Measurements from ENCODE around the gene CD70. TPM values are rescaled to one million over a fixed set of nuclear protein-coding genes. Genes with fewer than 3 reads are reported as not detected.
"Not testable (repeated sequence)": the region's sequence is repeated elsewhere in the genome, so short reads cannot be mapped to it uniquely, and the experiment has no call there.

The CD70 gene
- total RNA-seq, 1 donor from 2014 or later = 2.6 TPM

DNA sequence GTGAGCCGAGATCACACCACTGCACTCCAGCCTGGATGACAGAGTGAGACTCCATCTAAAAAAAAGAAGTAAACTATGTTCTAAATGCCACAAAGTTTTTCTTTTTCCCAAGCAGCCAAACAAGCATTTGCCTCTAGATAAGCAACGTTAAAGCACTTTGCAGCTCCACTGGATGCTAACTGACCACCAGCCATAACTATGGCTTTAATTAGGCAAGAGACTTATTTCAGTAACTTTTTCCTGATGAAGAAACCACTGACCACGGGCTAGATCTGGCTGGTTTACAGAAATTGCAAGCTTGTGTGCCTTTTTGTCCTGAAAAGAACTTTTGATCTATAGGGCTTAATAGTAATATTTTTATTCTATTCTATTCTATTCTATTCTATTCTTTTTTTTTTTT is 22.1 kb downstream of the CD70 start:
- TF ChIP-seq, protein P1, sequence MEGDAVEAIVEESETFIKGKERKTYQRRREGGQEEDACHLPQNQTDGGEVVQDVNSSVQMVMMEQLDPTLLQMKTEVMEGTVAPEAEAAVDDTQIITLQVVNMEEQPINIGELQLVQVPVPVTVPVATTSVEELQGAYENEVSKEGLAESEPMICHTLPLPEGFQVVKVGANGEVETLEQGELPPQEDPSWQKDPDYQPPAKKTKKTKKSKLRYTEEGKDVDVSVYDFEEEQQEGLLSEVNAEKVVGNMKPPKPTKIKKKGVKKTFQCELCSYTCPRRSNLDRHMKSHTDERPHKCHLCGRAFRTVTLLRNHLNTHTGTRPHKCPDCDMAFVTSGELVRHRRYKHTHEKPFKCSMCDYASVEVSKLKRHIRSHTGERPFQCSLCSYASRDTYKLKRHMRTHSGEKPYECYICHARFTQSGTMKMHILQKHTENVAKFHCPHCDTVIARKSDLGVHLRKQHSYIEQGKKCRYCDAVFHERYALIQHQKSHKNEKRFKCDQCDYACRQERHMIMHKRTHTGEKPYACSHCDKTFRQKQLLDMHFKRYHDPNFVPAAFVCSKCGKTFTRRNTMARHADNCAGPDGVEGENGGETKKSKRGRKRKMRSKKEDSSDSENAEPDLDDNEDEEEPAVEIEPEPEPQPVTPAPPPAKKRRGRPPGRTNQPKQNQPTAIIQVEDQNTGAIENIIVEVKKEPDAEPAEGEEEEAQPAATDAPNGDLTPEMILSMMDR (IDR thresholded peaks at IDR 0.05) = no peak
- DNase-seq = no peak
- no peaks in the 10 kb centered on the region for H3K27me3 ChIP-seq (ENCODE audit: low read depth)
- no peaks in the 10 kb centered on the region for H3K36me3 ChIP-seq
- no peak overlapping the region for H3K4me3 ChIP-seq
- intact Hi-C loops (cut with DNase I) = no loop called here
- H3K9me3 ChIP-seq = peaks cover 10% of the 10 kb centered on the region
- no peak overlapping the region for H3K27ac ChIP-seq
- no peak for ATAC-seq
- H3K4me1 ChIP-seq = no peaks in the 10 kb centered on the region

DNA sequence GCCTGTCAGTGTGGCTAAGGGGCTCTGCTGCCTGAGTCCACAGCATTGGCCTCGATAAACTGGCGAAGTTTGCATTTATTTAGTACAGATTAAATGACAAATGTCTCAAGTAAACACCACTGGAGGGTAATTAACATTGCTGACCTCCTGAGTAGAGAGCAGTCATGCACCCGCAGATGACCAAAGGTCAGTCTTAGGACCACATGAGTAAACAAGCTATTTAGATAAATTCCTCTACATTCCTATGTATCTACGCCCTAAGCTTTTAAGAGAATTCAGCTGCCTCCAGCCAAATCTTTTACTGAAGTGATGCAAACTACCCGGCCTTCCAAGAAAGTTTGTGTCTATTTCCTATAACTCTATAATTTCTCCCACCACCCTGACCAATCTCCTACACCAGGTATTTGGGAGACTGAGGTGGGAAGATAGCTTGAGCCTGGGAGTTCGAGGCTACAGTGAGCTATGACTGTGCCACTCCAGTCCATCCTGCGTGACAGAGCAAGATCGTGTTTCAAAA is 22.9 kb downstream of the CD70 start:
- TF ChIP-seq, protein P1 (IDR thresholded peaks at IDR 0.05) = no peak
- Histone ChIP-seq H3K27ac (no peak overlapping the region), H3K9me3 (peaks cover 10% of the 10 kb centered on the region), H3K4me3 (no peak overlapping the region), H3K27me3 (ENCODE audit: low read depth) (no peaks in the 10 kb centered on the region), H3K36me3 (no peaks in the 10 kb centered on the region), H3K4me1 (no peaks in the 10 kb centered on the region)
- DNase-seq = no peak
- ATAC-seq = no peak
- intact Hi-C loops (cut with DNase I) = no loop called here

DNA sequence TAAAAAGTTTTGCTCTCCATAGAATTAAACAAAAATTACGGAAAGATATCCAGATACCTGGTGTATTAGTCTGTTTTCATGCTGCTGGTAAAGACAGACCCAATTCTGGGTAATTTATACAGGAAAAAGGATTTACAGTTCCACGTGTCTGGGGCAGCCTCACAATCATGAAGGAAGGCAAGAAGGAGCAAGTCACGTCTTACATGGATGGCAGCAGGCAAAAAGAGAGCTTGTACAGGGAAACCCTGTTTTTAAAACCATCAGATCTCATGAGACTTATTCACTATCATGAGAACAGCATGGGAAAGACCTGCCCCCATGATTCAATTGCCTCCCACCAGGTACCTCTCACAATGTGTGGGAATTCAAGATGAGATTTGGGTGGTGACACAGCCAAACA is 24.2 kb downstream of the CD70 start:
- H3K36me3 ChIP-seq; DNase-seq; H3K27ac ChIP-seq; H3K4me1 ChIP-seq; intact Hi-C loops (cut with DNase I); ATAC-seq; H3K27me3 ChIP-seq (ENCODE audit: low read depth); H3K4me3 ChIP-seq; H3K9me3 ChIP-seq: not testable (repeated sequence)

DNA sequence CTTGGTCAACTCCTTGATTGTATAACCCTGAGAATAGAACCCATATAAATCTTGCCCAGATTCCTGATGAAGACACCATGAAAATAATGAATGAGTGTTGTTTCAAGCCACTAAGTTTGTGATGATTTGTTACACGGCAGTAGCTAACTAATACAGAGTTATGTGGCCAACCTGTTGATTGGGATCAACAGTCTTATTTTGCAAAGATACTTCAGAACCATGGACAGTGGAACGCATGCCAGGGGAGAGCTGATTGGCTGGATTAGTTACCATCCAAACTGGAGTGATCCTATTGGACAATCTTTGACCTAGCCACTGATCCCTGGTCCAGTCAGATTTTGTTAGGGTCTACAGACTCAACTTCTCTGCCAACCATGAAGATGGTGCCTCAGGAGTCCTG is 26.6 kb downstream of the CD70 start:
- peaks cover 5% of the 10 kb centered on the region for H3K27me3 ChIP-seq (ENCODE audit: low read depth)
- intact Hi-C loops (cut with DNase I) = no loop called here

DNA sequence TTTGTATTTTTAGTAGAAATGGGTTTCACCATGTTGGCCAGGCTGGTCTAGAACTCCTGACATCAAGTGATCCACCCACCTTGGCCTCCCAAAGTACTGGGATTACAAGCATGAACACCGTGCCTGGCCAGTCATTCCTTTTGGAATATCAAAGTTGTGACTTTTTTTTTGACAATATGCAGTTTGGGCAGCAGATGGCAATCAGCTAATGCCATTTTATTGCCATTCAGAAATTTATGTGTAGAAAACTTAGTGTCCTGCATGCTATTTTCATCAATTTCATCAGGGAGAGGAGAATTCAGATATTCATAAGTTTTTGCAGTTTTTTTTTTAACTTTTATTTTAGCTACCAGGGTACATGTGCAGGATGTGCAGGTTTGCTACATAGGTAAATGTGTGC is 28.5 kb downstream of the CD70 start:
- H3K27ac ChIP-seq; H3K36me3 ChIP-seq; H3K4me3 ChIP-seq; H3K9me3 ChIP-seq; intact Hi-C loops (cut with DNase I); DNase-seq; ATAC-seq; H3K4me1 ChIP-seq: not testable (repeated sequence)
- H3K27me3 ChIP-seq (ENCODE audit: low read depth) = peaks cover 12% of the 10 kb centered on the region

More for the DNA sequence above, 26.6 kb downstream of the CD70 start:
- TF ChIP-seq, protein P1 (IDR thresholded peaks at IDR 0.05) = no peak
- Histone ChIP-seq H3K4me1 (no peaks in the 10 kb centered on the region), H3K4me3 (no peak overlapping the region), H3K27ac (no peak overlapping the region), H3K9me3 (peaks cover 6% of the 10 kb centered on the region), H3K36me3 (no peaks in the 10 kb centered on the region)
- DNase-seq (no peak), ATAC-seq (no peak)

DNA sequence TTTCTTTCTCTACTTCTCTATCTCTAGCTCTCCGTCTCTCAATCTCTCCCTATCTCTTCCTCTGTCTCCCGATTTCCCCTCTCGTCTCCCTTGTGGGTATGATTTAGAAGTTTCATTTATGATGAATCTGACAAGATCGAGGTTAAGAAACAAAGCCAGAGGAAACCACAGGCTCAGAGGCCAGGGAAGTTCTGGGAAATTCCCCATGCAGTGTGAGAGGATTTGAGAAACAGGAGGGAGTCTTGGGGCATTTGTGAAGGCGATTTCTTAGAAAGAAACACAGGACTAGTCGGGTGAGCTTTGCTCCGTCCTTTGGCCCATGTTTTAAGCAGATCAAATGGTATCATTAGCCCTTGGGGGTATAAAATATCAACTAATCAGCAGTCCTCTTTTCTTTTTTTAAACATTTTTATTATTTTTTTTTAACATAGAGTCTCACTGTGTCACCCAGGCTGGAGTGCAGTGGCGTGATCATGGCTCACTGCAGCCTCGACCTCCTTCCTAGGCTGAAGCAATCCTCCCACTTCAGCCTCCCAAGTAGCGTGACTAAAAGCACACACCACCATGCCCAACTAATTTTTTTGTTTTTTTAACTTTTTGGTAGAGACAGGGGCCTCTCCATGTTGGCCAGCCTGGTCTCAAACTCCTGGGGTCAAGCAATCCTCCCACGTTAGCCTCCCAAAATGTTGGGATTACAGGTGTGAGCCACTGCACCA is 34.3 kb downstream of the CD70 start:
- no peaks in the 10 kb centered on the region for H3K36me3 ChIP-seq
- no peak for DNase-seq
- TF ChIP-seq, protein P1 (IDR thresholded peaks at IDR 0.05) = no peak
- intact Hi-C loops (cut with DNase I) = no loop called here
- H3K9me3 ChIP-seq = no peaks in the 10 kb centered on the region
- no peak overlapping the region for H3K27ac ChIP-seq
- ATAC-seq = no peak
- H3K4me1 ChIP-seq = peaks cover 6% of the 10 kb centered on the region
- H3K4me3 ChIP-seq = no peak overlapping the region
- peaks cover 12% of the 10 kb centered on the region for H3K27me3 ChIP-seq (ENCODE audit: low read depth)

Measured in lower lobe of right lung (tissue), 2 donors.